Measurements from ENCODE around the gene ATP4B.

ATP4B gene

DNA sequence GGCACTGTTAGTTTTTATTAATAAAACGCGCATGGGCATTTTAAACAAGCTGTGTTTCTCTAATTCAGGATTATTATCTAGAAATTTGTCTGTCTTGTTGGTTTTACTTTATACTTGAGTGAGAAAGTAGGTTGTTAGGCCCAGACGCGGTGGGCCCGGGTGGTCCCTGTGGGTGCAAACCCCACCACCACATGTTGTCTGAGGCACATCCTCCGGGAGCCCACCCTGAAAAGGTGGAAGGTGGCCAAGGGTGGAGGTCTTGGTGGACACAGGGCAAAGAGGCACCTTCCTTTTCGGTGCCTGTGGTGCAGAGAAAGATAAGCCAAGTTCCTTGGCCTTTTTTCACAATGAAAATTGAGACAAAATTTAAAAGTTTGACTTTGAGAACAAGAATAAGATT lies 16.6 kb downstream of the ATP4B start:
- DNase-seq: no peak

DNA sequence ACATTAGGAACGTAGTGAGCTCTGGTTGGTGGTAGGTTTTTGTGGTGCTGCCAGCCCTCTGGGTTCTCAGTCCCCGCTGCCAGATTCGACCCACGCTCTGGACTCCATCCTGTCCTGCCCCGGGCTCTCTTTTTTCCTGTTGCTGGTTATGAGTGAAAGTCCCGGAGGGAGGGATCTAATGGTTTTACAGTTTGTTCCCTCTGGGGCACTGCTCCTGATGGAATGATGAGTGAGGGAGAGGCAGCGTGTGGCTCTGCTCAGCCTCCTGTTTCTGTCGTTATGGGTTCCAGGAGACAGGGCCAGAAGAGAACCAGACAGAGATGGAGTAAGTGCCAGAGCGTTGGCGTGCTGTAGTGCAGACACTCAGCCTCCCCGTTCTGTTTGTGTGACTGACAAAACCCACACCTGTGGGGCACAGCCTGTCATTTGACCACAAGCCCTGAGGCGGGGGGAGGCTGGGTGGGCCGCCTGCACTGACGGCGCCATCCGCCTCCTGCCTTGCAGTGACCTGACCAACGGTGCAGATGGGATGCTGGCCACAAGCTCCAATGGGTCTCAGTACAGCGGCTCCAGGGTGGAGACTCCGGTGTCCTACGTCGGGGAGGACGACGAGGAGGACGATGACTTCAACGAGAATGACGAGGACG lies 18.3 kb downstream of the ATP4B start:
- DNase-seq: no peak

GRCh38 chr13:113638806-113639205 lies 19.2 kb downstream of the ATP4B start:
- no peak for DNase-seq

- DNase-seq: no peak
Measured at GRCh38 chr13:113638173-113638746, 19.7 kb downstream of the ATP4B start.

DNA sequence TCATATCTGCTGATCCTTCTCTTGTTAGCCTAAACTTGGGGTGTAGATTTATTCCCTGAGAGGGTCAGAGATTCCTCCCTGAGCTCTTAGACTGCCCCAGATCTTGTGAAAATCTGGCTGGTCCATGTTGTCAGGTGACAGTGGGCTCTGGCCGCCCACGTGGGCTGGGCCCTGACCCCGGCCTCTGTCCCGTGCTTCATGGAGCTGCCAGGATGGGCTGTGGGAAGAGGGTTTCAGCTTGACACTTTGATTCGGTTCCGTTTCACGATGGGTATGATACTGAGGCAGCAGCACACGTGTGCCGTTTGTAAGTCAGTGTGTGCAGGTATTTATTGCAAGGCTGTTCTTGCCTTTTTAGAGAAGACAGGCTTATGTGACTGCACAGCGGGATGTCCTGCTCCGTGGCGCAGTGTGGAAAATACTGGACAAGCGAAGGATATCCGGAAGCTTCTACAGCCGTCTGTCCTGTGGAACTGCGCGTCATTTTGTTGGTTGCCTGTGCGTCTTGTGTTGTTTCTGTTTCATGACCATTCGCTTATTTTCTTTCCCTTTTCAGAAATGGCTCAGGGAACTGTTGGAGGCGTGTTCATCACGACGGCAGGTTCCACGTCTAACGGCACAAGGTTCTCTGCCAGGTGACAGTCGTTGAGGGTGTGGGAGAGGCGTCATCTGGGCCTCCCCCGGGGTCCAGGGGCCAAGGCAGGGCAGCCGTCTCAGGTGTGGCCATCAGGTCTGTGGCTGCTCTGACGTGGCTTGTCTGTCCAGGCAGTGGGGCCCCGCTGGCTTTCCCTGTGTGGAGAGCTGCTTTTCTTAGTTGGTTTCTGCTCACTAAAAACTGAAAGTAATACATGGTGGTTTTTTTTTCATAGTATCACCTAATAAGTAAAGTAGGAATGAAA lies 20.5 kb downstream of the ATP4B start:
- DNase-seq: no peak

DNA sequence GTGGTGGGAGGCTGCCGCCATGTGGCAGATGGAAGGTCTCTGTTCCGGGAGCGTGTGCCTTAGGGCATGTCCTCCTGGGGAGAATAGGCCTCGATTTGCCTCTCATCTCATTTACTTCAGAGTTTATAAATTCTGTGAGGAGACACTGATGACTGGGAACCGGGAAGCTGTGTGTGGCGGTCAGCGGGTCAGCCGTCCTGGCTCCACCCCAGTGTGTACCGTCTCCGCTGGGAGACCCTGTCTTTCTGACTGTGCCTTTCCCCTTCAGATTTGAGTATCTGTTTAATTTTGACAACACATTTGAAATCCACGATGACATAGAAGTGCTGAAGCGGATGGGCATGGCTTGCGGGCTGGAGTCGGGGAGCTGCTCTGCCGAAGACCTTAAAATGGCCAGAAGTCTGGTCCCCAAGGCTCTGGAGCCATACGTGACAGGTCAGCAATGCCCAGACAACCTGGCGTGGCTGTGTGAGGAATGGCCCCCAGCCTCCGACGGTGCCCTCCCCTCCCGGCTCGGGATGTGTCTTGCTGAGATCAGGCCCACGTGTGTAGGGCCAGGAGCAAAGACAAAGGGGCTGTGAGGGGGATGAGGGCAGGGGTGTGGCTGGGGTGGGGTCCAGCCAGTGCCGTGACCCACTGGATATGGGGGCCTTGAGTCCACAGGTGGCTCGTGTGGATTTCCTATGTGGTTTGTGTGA lies 21.6 kb downstream of the ATP4B start:
- no peak for DNase-seq

GRCh38 chr13:113635709-113636108 lies 22.3 kb downstream of the ATP4B start:
- DNase-seq: no peak

- DNase-seq: no peak
Measured at GRCh38 chr13:113635048-113635420, 23.0 kb downstream of the ATP4B start.

DNA sequence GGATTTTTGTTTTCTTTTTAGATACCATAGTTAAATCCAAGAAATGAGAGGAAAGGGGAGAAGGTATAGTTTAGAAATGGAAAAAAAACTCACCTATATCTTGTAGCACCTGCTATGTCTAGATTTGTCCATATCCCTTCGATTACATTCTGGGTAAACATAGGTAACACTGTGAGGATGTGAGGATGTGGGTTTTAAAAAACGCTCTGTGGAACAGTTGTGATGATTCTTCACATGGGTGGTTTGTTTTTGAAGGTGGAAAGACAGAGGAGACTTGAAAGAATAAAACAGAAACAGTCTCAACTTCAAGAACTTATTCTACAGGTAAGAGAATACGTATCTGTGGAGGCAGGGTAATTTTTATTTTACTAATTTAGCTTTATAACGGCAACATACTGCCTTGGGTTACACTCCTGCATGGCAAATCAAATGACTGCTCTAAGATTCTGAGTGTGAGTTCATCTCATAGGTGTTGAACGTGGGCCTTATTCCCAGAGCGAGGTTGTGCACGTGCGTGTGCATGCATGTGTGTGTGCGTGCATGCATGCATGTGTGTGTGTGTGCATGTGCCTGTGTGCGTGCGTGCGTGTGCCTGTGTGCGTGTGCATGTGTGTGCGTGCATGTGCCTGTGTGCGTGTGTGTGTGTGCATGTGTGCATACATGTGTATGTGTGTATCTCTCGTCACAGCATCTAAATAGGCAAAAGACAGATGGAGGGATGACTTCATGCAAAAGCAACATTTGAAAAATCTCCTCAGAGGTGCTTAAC lies 23.5 kb downstream of the ATP4B start:
- no peak for DNase-seq

DNA sequence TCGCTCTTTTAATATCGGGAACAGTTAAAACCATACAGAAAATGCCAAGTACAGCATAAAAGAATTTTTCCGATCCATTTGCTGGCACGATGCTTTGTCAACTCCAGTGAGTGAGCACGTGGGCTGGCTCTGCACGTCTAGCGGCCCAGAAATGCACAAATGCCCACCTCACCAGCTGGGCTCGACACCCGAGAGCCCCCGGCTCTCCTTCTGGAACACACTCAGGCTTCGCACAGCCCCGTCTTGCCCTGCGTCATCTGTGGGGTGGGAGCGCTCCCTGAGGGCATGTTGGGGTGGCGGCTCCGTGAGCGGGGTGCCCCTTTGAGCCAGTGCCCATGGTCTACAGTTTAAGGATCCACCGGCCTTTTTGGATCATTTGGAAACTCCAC lies 24.5 kb downstream of the ATP4B start:
- no peak for DNase-seq

- no peak for DNase-seq
Measured at GRCh38 chr13:113632706-113633484, 25.1 kb downstream of the ATP4B start.

DNA sequence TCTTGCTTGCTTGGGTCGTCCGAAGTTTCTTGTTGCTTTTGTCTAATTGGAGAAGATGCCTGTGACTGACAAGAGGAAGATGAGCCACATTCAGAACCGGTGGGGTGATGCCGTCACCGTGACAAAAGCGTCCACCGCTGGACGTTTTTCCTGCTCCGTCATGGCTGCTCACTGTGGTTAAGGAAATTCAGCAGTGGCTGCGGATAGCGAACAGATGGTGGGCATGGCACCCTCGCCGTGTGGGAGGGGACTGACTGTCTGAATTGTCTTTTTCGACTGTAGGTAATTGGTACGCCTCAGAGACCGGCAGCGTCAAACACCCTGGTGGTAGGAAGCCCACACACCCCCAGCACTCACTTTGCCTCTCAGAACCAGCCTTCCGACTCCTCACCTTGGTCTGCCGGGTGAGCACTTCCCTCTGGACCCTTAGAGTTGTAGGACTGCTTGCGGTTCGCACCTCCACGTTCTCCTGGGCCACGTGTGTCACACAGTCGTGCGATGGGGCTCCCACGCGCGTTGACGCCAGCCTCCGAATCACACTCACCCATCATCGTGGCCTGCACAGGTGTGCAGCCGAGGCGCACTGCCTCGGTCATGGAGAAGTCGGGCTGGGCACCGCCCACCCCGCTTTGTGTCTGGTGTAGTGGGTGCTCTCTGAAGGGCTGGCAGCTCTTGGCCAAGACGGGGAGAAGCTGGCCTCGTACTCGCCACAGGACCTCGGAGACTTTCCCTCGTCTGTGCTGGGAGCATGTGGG lies 26.5 kb downstream of the ATP4B start:
- DNase-seq: no peak

- DNase-seq: no peak
Measured at GRCh38 chr13:113630804-113631203, 27.2 kb downstream of the ATP4B start.

DNA sequence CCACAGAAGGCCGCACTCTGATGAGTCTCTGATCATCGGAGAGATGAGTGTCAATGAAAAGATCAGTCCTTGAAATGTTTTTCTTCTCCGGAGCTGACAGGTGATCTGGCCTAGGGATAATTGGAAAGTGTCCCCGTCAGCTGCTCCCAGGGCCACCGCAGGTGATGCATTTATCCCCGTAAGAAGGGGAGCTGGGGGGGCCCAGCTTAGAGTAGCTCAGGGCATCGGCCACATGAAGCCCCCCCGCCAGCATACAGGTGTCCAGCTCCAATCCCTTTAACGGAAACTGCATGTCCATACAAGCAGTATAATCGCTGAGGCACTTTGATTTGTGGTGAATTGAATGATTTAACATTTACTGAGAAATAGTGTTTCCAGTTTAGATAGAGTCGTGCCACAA lies 27.7 kb downstream of the ATP4B start:
- DNase-seq: no peak

DNA sequence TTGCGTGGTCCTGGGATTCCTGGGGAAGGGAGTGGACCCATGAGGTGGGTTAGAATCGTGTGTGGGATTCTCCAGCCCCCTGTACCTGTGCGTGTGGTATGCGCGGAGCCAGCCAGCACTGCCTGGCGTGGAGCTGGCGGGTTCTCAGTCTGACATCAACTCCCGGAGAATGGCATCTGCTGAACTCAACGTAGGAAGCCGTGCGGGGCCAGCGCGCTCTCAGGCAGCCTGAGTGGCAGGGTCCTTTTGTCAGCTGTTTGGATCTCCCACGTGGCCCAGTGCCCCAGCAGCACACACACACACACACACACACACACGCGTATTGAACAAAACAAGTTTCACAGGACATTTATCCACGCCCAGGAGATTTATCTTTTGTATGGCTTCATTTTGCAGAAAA lies 28.1 kb downstream of the ATP4B start:
- DNase-seq: no peak

- no peak for DNase-seq
Measured at GRCh38 chr13:113628291-113629270, 29.4 kb downstream of the ATP4B start.

DNA sequence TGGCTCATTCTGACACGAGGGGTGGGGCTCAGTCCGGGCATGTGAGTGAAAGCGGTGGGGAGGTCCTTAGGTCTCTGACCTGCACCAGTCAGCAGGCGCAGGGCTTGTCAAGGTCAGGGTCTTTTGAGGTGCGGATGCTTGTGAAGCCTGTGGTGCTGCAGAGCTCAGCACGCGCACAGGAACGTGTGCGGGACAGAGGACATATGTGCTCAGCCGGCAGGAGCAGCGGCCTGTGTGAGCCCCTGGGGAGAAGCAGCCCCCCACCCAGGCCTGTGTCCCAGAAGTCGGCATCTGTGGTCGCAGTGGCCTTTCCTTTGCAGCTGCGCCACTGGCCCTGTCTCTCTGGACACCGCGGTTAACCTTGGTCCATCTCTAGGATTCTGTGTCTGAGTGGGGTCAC lies 30.9 kb downstream of the ATP4B start:
- DNase-seq: no peak

GRCh38 chr13:113625965-113626721 lies 31.9 kb downstream of the ATP4B start:
- no peak for DNase-seq
